ENCODE measurements around the gene SELENON.

SELENON gene

GRCh38 chr1:25866288-25866687 lies 66.3 kb downstream of the SELENON start:
- no peak for DNase-seq (ENCODE audit: extremely low spot score)
- ChIA-PET POLR2A (interaction anchor here (1.6 kb wide), 1 partner anchor 9 kb away, joined by 6 read pairs; the partner anchor contains the start of gene PAQR7), CTCF (no interaction called here)
- TF ChIP-seq, protein P1, sequence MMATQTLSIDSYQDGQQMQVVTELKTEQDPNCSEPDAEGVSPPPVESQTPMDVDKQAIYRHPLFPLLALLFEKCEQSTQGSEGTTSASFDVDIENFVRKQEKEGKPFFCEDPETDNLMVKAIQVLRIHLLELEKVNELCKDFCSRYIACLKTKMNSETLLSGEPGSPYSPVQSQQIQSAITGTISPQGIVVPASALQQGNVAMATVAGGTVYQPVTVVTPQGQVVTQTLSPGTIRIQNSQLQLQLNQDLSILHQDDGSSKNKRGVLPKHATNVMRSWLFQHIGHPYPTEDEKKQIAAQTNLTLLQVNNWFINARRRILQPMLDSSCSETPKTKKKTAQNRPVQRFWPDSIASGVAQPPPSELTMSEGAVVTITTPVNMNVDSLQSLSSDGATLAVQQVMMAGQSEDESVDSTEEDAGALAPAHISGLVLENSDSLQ (IDR thresholded peaks at IDR 0.05) = no peak
- TF ChIP-seq LEF1 (IDR thresholded peaks at IDR 0.05; ENCODE audit: borderline replicate concordance) (no peak), BHLHE40 (IDR thresholded peaks at IDR 0.05; ENCODE audit: borderline replicate concordance) (no peak), FOXM1 (IDR thresholded peaks at IDR 0.05; ENCODE audit: borderline replicate concordance) (no peak), SP1 (IDR thresholded peaks at IDR 0.05) (no peak), SUZ12 (IDR thresholded peaks at IDR 0.05) (no peak), ELF4 (IDR thresholded peaks at IDR 0.05) (no peak)

GRCh38 chr1:25867210-25867991 lies 67.4 kb downstream of the SELENON start:
- no peak for DNase-seq (ENCODE audit: extremely low spot score)
- POLR2A ChIA-PET = no interaction called here
- TF ChIP-seq HDGF (IDR thresholded peaks at IDR 0.05; ENCODE audit: borderline replicate concordance) (no peak), FOXA1 (IDR thresholded peaks at IDR 0.05) (no peak), FOXK2 (IDR thresholded peaks at IDR 0.05) (no peak), TARDBP (IDR thresholded peaks at IDR 0.05) (no peak), SUZ12 (IDR thresholded peaks at IDR 0.05) (no peak), ARNT (IDR thresholded peaks at IDR 0.05) (no peak), SP1 (IDR thresholded peaks at IDR 0.05) (no peak), ELF4 (IDR thresholded peaks at IDR 0.05) (no peak), LEF1 (IDR thresholded peaks at IDR 0.05; ENCODE audit: borderline replicate concordance) (no peak)
- CTCF ChIA-PET = interaction anchor here (0.6 kb wide), 1 partner anchor 787 kb away, joined by 3 read pairs; no protein-coding TSS in a partner anchor
